ENCODE data around the gene SUGP1.
A peak's percentile ranks its signal among the peaks of the same experiment; 100 is the strongest.

SUGP1 gene

GRCh38 chr19:19338082-19338481, 17.8 kb upstream of the SUGP1 start:
- no peak for DNase-seq

GRCh38 chr19:19337120-19337519, 16.8 kb upstream of the SUGP1 start:
- DNase-seq: no peak

- no peak for DNase-seq
These were observed 16.3 kb upstream of the SUGP1 start for GRCh38 chr19:19336597-19336996.

GRCh38 chr19:19335408-19336158, 15.3 kb upstream of the SUGP1 start:
- DNase-seq: no peak

- DNase-seq: no peak
These were observed 14.7 kb upstream of the SUGP1 start for GRCh38 chr19:19334989-19335344.

- no peak for DNase-seq
These were observed 14.0 kb upstream of the SUGP1 start for GRCh38 chr19:19334063-19334988.

- peak; percentile 20 to 28 for DNase-seq
These were observed 8.8 kb upstream of the SUGP1 start for GRCh38 chr19:19329126-19329525.

GRCh38 chr19:19327672-19328071, 7.4 kb upstream of the SUGP1 start:
- DNase-seq: no peak

- DNase-seq: no peak
These were observed 3.9 kb upstream of the SUGP1 start for GRCh38 chr19:19324059-19324770.

- DNase-seq: no peak
These were observed 850 bp upstream of the SUGP1 start for GRCh38 chr19:19321141-19321577.

- no peak for DNase-seq
These were observed 463 bp downstream of the SUGP1 start for GRCh38 chr19:19319732-19320360.

- no peak for DNase-seq
These were observed 4.2 kb downstream of the SUGP1 start for GRCh38 chr19:19316082-19316481.

GRCh38 chr19:19315444-19315843, 4.9 kb downstream of the SUGP1 start:
- no peak for DNase-seq

- no peak for DNase-seq
These were observed 11.9 kb downstream of the SUGP1 start for GRCh38 chr19:19308373-19308772.

GRCh38 chr19:19306191-19306590, 14.1 kb downstream of the SUGP1 start:
- no peak for DNase-seq

GRCh38 chr19:19305696-19306095, 14.6 kb downstream of the SUGP1 start:
- DNase-seq: no peak

- DNase-seq: no peak
These were observed 15.2 kb downstream of the SUGP1 start for GRCh38 chr19:19305066-19305465.

- DNase-seq: no peak
These were observed 15.9 kb downstream of the SUGP1 start for GRCh38 chr19:19304186-19304965.

- no peak for DNase-seq
These were observed 16.9 kb downstream of the SUGP1 start for GRCh38 chr19:19303411-19303810.

GRCh38 chr19:19300613-19301012, 19.7 kb downstream of the SUGP1 start:
- DNase-seq: no peak

GRCh38 chr19:19297759-19298158, 22.6 kb downstream of the SUGP1 start:
- no peak for DNase-seq

All from AML-193 (cell line).